ENCODE results near the gene BRINP1.
"Not testable (repeated sequence)": the region's sequence is repeated elsewhere in the genome, so short reads cannot be mapped to it uniquely, and the experiment has no call there.

Gene BRINP1

GRCh38 chr9:119197893-119198607, 171.2 kb downstream of the BRINP1 start:
- DNase-seq (ENCODE audit: low read depth), result no peak

DNA sequence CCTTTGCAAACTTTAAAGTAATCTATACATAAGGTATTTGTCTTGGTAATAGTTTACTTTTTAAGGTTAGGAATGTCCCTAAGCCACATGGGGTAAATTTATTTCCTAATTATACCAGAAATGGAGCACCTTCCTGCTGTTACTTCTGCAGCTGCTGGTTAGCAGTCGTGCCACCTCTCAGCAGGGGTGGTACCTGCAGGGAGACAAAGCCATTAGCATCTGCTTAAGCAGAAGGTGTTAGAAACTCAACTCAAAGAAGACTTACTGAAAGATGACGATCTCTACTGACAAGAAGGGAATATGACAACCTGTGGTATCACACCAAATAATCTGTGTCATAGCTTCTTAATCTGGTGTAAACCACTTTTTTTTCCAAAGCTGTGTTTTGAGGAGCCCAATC, 173.7 kb downstream of the BRINP1 start:
- no peak for DNase-seq (ENCODE audit: low read depth)

- no peak for DNase-seq (ENCODE audit: low read depth)
These were observed 183.9 kb downstream of the BRINP1 start for GRCh38 chr9:119185298-119185697.

DNA sequence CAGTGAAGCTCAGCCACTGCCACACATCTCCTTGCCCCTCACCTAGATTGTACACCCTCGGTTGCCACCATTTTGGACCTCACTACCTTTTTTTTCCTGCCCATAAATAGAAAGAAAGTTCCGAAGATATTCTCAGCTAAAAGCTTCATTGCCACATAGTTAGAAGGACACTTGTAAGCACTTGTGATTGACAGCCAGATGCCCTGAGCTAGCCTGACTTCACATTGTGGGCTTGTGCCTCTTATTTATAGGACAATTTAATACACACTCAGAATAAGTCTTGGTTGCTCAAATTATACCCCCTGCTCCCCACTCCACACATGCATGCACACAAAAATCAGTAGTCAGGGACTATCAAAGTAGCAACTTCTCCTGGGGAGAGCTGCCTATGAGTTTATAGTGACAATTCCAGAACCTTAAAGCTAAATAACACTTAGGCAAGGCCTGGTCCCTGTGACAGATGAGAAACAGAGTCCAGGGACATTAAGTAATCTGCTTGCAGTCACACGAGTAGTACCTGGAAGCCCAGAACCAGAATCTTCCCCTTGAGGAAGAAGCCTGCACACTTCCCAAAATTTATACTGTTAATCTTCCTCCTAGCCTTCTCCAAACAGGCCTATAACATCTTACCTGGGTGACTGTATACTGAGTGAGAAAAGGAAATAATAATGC, 184.8 kb downstream of the BRINP1 start:
- DNase-seq (ENCODE audit: low read depth), result no peak

DNA sequence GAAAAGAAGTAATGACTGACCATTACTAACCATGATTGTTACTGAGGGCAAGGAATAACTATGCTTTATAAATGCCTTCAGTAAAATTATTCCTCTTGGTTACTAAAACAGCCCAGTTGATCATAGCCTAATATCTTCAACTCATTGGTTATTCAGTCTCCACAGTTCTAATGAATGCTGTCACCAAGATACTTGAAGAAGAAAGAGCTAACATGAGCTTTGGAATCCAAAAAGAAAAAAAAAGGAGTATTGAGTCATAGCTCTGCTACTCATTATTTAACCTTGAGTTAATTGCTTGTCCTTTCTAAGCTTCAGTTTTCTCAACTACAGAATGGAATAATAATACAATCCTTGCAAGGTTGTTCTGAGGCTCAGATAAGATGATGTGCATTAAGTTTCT, 187.7 kb downstream of the BRINP1 start:
- DNase-seq (ENCODE audit: low read depth), result no peak

- DNase-seq (ENCODE audit: low read depth), result no peak
These were observed 188.3 kb downstream of the BRINP1 start for GRCh38 chr9:119180897-119181296.

- no peak for DNase-seq (ENCODE audit: low read depth)
These were observed 189.5 kb downstream of the BRINP1 start for GRCh38 chr9:119179701-119180100.

- DNase-seq (ENCODE audit: low read depth), result no peak
These were observed 192.0 kb downstream of the BRINP1 start for GRCh38 chr9:119177196-119177595.

- no peak for DNase-seq (ENCODE audit: low read depth)
These were observed 193.7 kb downstream of the BRINP1 start for GRCh38 chr9:119175581-119175980.

DNA sequence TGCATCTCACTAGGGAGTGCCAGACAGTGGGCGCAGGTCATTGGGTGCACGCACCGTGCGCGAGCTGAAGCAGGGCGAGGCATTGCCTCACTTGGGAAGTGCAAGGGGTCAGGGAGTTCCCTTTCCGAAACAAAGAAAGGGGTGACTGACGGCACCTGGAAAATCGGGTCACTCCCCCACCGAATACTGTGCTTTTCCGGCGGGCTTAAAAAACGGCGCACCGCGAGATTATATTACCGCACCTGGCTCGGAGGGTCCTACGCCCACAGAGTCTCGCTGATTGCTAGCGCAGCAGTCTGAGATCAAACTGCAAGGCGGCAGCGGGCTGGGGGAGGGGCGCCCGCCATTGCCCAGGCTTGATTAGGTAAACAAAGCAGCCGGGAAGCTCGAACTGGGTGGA, 200.0 kb downstream of the BRINP1 start:
- not testable (repeated sequence) for DNase-seq (ENCODE audit: low read depth)

GRCh38 chr9:119167876-119168275, 201.4 kb downstream of the BRINP1 start:
- no peak for DNase-seq (ENCODE audit: low read depth)

- no peak for DNase-seq (ENCODE audit: low read depth)
These were observed 202.0 kb downstream of the BRINP1 start for GRCh38 chr9:119167267-119167666.

DNA sequence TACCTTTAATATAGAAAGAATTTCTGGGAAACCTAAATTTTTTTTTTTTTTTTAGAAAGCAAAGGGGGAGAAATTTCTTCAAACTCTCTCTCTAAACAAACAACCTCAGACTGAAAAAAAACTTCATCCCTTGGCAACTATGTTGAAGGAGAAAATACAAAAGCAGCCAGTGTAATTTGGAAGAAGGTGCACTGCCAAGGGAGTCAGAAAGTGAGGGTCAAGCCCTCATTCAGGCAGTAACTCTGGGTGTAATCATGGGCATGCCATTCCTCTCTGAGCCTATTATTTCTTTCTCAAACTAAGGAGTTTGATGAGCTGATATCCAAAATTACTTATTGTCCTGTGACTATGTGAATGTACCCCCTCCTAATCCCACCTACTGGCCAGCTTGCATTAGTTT, 203.1 kb downstream of the BRINP1 start:
- DNase-seq (ENCODE audit: low read depth), result no peak

GRCh38 chr9:119165131-119165530, 204.1 kb downstream of the BRINP1 start:
- DNase-seq (ENCODE audit: low read depth), result no peak

- DNase-seq (ENCODE audit: low read depth), result no peak
These were observed 204.5 kb downstream of the BRINP1 start for GRCh38 chr9:119164716-119165115.

DNA sequence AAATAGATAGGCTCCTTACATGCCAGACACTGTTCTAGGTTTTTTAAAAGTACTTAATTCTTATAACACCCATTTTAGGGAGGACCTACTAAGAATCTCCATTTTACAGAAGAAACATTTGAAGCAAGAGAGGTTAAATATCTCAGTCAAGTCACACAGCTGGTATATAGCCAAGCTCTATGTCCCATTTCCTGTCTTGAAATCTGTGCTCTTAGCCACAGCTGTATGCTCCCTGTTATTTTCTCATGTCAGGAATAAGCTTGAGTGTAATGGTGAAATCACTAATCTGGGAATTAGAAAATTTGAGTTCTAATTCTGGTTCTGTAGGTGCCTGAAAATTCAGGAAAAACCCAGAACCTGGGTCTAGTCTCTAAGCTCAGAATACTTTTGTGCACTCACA, 208.7 kb downstream of the BRINP1 start:
- DNase-seq (ENCODE audit: low read depth), result no peak

DNA sequence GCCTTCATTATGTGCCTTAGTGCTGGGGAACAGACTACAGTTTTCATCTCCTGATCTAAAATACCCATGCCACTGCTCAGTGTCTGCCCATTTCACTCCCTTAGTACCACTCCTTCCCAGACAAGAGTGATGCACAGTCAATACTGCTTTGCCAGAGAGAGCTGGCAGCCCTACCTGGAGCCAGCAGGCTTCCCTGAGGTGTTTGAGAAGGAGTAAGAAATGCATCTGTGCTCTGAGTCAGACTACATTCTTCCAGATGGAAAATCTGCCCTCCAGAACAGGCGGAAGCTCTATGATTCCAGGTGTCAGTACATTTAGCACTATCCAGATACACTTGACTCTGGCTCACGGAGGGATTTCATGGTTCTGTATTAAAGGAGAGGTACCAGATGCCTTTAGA, 209.8 kb downstream of the BRINP1 start:
- no peak for DNase-seq (ENCODE audit: low read depth)

GRCh38 chr9:119157196-119157595, 212.0 kb downstream of the BRINP1 start:
- no peak for DNase-seq (ENCODE audit: low read depth)

- DNase-seq (ENCODE audit: low read depth), result no peak
These were observed 212.9 kb downstream of the BRINP1 start for GRCh38 chr9:119156354-119156753.

- no peak for DNase-seq (ENCODE audit: low read depth)
These were observed 214.7 kb downstream of the BRINP1 start for GRCh38 chr9:119154527-119154926.

DNA sequence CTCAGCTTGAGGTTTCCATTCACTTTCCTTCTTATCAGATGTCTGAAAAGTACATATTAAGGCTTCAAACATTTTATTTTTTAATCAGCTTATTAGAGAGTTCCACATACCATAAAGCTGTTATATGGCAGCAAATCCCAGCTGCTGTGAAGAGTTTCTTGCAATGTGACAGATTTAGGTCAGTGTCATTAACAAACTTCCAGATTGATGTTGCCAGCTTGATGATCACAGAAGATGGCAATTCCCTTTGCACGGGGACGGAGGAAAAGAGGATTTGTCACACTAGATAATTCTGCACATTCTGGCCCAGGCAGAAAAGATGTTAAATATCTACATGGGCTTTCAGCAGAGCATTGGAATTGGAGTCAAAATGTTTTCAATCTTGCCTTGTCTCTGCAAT, 215.8 kb downstream of the BRINP1 start:
- no peak for DNase-seq (ENCODE audit: low read depth)

- no peak for DNase-seq (ENCODE audit: low read depth)
These were observed 220.4 kb downstream of the BRINP1 start for GRCh38 chr9:119148855-119149254.

DNA sequence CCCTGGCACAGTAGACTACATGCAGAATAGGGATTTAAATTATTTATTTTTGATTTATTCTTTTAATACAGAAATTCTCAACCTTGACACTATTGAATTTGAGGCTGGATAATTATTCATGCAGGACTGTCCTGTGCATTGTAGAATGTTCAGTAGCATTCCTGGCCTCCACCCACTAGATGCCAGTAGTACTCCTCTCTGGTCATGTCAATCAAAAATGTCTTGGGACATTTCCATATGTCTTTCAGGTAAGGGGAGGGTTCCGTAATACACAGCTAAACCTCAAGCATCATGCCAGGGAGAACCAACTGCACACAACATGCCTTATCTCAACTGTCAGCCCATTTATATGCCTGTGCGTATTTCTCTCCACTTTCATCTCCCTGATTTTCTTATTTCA, 231.8 kb downstream of the BRINP1 start:
- no peak for DNase-seq (ENCODE audit: low read depth)

- DNase-seq (ENCODE audit: low read depth), result no peak
These were observed 243.2 kb downstream of the BRINP1 start for GRCh38 chr9:119126040-119126439.

Data from iris pigment epithelial cell (primary cell).